Body of pancreas (tissue), 4 donors: ENCODE results near the gene ANGPTL4.

Experiments used
- CTCF ChIP-seq, 7 experiments: fragments of 450-650 bp in 4 of 7; fragments of 200-600 bp in 3 of 7; sonication (generic) in 3 of 7; IDR thresholded peaks; one replicate each; pipeline ENCODE4 v1.5.1; 2016 to 2019; ENCODE audit warnings: antibody characterized with exemption in 7 of 7
- POLR2A ChIP-seq, 3 donors: fragments of 450-650 bp; IDR thresholded peaks; one replicate each; pipeline ENCODE4 v1.6.1; 2016; ENCODE audit warnings: antibody characterized with exemption in 3 of 3, mild to moderate bottlenecking in 2 of 3

- TF ChIP-seq POLR2A (IDR thresholded peaks at IDR 0.05), result no peak
- no peak for TF ChIP-seq CTCF (IDR thresholded peaks at IDR 0.05)
Measured at GRCh38 chr19:8391198-8392016, 27.5 kb downstream of the ANGPTL4 start.
